GM21786 (cell line): ENCODE results near the gene LMNA.

Experiments used
- ATAC-seq: cut with Tn5 transposase; IDR thresholded peaks from one replicate; pipeline ENCODE4 v1.9.1; 2021; ENCODE audit not compliant: unreplicated experiment

The LMNA gene

DNA sequence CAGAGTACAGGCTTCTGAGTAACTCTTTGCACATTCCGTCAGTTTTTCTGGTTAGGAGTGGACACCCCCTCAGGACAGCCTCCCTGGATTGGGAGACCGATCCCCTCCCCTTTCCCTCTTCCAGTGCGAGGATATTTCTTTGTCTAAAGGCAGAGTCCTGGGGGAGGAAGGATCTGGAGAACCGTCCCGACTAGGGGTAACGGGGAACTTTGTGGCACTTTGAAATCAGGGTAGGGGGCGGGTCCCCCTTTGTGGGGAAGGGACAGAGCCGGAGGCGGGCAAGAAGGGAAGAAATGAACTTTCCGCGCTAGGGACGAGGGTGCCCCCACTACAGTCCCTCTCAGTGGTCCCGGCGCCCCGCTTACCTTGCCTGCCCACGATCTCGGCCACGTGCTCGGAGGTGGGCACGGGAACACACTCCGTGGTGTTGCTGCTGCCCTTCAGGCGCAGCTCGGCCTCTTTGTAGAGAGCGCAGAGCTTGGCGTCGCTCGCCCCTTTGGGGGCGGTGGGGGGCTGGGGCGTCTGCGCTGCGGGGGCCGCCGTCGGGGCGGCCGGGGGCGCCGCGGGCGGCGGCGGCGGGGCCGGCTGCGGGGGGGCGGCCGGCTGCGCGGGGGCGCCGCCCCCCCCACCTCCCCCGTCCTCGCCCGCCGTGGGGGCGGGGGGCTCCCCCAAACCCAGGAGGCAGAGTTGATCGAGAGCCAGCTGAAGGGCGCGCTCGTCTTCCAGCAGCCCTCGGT is 33.2 kb upstream of the LMNA start:
- ATAC-seq, result no peak

DNA sequence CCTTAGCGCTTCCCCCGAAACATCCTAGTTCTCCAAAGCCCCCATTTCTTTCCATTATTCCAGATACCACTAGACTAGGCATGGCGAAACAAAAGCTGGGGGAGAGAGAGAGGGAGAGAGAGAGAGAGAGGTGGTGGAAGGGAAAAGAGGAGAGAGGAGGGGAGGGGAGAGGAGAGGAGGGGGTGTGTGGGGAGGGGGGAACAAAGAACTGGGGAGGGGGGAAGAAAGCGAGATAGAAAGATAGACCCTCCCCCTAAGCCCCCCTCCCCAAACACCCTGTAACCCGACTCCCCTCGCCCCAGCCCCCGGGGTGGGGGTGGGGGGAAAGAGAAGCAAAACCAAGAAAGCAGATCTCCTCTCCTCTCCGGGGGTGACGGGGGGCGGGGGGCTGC is 32.6 kb upstream of the LMNA start:
- ATAC-seq, result no peak

DNA sequence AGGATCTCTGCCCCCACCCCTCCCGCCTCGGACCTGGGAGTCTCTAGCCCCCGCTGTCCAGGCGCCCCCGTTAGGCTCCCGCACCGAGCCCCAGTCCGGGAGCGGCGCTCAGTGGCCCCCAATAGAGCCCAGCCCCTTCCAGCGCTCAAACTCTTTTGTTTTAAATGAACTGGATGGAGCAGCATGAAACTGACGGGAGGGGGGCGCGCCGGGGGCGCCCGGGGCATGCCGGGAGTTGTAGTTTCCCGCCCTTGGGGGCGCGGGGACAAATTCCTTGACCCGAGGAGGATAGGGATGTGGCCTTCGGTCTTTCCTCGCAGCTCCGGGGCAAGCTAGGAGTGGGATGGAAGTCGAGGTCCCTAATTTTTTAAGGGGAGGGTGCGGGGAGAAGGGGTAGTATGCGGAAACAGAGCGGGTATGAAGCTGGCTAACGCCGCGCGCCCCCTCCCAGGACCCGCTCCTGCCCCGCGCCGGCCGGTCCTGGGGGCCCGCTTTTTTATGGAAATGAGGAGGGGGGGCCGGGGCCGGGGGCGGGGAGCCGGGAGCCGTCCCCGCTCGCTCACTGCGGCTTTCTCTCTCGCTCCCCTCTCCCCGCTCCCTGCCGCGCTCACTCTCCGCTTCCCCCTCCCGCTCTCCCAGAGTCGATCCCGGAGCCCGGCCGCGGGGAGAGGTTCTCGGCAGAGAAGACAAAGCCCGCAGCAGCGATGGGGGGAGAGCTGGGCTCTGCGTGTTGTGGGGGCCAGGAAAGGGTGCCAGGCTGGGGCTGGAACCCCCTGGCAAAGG is 32.0 kb upstream of the LMNA start, which contains the start of gene MEX3A:
MEX3A (minus strand) TSS at position 157 of the 783 bp plus-strand sequence. CDS start 467 bp downstream, outside the sequence.
- no peak for ATAC-seq

DNA sequence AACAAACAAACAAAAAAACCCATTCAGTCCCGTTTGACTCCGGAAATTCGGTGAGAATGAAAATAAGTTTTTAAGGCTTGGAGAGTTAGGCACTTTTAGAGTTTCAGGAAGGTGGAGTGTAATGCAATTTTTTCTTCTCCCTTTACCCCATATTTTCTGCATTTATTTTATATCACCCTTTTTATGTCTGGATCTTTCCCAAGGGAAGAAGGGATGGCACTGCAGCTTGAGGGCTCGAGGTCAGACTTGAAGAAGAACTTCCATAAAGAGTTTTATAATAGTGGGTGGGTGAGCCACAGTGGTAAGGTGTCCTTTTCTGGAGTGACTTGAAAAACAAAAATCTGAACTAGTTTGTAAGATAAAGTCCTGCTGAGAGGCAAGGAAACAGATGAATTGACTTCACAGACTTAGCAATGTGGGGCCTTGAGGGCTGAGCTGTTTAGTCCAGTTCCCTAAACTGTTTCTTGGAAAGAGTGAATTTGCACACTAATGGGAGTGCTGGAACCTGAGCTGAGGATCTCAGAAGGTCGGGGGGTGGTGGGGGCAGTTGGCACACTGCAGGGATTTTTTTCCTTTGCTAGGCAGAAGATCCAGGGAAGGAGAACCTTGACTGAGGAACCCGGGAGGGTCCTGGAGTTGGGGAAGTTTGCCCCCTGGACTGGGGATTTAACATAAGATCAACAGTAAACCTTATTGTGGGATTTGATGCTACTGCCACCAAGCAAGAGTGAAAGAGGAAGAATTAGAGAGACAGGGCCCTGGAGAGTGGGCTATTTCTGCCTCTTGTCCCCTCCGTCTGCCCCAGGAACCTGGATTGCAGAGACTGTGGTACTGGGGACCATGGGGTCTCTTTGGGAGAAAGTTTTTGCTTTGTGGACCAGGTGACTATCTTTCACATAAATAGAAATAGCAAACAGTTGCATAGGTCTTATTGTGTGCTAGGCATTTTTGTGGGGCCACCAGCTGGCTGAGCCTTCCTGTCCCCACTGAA is 30.4 kb upstream of the LMNA start:
- no peak for ATAC-seq

DNA sequence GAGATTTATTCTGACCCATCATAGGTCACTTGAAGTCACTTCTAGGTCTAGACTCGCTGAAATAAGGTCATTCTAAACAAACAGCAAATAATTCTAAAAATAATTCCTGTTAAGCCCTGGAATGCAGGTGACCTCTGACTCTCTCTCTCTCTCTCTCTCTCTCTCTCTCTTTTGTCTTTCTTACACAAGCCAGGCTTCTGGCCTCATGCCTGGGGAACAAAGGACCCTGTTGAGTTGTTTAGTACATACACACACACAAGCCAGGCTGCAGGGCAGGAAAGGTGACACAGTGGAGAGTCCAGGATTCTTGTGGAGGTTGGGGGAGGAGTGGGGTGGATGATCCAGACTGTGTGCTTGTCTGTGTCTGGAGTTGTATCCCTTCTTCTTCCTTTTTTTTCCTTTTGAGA is 28.3 kb upstream of the LMNA start:
- ATAC-seq, result no peak

DNA sequence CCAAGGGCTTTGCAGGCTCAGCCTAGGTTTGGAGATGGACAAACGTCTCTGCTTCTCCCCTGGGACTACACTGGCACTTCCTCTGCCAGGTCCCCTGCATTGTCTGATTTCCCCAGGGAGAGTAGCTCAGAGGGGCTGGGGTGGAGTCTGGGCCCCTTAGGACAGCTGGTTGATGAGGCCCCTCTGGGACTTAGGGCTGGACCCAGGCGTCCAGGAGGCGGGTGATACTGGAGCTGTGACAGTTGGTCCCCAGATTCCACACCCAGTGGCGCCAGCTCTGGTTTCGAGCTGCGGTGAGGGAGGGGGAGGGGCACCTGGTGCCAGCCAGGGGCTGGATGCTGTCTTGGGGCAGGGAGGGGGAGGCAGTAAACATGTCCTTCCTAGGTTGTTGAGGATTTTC is 24.8 kb upstream of the LMNA start:
- no peak for ATAC-seq

DNA sequence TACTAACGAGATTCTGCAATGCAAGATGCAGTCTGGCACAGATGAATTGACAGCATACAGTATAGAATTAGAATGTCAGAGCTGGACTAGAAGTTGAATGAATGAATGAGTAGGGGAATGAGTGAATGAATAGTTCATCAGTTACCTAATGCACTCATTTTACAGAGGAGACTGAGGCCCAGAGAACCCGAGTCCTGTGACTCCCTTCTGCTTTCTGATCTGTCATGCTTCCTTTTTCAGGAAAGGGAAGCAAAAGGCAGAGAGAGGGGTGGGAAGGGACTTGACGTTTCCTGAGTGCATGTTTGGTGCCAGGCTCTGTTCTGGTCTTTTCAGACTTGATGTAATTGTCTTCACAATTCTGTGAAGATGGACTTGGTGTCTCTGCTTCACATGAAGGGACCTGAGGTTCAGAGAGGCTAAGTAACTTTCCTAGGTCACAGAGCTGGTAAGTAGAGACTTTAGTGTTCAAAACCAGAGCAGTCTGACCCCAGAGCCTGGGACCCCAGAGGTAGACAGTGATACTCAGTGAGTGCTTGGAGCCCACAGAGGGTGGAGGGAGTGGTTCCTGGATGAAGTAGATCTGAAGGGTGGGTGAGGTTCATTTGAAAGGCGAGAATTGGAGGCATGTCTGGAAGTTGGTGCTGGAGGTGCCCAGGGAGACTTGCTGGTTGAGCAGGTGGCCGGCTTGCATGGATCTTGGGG is 24.2 kb upstream of the LMNA start:
- no peak for ATAC-seq

DNA sequence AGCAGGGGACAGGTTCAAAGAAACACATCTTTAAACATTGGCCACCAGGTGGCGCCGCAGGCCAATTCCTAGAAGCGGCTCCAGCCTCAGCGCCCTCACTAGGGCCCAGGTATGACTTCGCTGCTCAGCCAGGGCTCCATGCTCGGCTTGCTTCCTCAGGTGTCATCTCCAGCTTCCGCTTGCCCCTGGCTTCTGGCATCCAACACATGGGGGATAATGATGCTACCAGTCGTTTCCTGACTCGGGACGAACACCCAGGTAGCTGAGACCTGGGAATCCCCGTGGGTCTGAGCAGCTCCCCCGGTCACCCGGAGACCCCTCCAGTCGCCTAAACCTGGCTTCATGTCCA is 23.7 kb upstream of the LMNA start:
- no peak for ATAC-seq

DNA sequence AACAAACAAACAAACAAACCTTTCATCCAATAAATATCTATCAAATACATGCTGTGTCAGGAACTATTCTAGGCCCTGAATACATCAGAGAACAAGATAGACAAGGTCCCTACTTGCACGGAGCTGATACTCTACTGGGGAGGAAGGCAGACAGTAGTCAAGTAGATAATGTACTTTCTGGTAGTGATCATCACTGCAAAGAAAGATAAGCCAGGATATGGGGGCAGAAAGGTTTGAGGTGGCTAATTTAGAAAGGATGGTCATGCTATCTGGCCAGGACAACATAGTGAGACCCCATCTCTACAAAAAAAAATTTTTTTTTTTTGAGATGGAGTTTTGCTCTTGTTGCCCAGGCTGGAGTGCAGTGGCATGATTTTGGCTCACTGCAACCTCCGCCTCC is 22.9 kb upstream of the LMNA start:
- no peak for ATAC-seq

DNA sequence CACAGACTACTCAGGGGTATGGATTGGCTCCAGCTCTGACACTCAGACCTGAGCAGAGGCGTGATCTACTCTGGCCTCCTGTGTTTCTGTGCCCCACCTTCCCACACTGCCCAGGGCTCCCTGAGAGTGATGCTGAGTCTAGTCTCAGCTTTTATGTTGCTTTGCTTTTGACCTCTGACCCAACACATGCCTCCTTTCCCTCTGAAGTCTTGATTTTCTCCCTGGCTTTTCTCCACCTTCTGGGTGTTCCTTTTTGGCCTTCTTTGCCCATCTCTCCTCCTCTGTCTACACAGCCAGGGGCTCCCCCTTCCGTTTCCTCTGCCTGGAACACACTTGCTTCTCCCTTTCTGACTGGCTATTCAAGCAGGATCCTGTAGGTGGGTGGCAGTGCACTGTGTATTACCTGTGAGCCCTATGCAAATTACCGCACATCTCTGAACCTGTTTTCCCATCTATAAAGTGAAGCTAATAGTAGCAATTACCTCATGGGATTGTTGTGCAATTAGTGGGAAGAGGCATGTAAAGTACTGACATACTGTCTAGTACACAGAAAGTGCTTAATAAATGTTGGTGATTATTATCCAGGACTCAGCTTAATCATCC is 18.5 kb upstream of the LMNA start:
- no peak for ATAC-seq

DNA sequence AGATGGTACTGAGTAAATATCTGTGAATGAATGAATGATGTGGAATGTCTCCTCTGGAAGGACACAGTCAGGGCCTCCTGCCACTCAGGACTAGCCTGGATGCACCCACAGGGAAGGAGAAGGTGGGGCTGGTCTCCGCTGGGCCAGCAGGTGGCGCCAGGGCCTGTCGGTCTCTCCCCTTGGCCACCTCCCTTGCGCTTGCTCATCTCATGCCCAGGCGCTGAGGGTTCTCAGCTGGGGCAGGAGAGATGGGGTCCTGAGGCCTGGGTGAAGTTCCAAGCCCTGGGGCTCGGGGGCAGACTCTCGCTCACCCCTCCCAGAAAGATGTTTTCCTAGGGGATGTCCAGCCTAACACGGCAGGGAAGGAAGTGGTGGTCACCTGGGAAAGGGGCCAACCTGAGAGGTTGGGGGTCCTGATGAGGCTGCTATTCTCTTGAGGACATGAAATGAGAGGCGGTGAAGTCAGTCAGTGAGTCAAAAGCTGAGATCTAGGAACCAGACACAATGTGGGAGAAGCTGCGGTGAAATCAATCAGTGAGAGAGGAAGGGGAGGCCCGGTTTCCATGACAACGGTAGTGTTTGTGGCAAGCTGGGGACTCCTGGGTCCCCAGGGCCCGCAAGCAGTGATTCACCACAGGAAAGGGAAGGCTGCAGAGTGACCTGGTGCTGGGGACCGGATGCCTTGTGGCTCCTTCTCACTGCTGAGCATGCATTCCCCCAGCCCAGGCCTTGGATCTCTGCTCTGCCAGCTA is 17.7 kb upstream of the LMNA start:
- ATAC-seq, result peak; percentile 60

DNA sequence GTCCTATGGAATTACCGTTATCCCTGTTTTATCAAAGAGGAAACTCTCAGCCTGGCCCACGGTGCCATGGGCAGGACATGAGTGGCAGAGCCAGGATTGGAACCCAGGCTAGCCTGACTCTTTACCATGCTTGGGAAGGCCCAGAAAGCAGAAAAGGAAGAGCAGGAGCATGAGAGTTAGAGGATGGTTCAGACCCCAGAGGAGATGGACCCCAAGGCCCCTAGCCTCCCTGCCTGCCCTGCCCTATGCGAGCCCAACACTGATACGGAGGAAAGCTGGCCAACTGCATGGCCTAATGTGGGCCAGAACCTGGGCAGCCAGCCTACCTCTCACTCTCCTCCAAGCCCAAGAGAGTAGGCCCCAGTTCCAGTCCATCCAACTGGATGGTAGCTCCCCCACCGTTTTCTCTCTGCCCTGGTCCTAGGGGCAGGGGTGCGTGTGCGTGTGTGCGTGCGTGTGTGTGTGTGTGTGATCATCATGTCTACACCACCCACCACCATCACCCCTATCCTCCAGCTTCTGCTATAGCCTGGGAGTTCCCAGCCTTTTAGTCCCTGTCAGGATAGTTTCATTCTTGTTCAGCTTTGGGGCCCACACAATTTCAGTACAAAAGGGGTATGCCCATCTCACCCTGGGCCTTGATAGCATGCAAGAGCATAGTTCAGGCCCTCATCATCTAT is 16.9 kb upstream of the LMNA start:
- ATAC-seq, result no peak

DNA sequence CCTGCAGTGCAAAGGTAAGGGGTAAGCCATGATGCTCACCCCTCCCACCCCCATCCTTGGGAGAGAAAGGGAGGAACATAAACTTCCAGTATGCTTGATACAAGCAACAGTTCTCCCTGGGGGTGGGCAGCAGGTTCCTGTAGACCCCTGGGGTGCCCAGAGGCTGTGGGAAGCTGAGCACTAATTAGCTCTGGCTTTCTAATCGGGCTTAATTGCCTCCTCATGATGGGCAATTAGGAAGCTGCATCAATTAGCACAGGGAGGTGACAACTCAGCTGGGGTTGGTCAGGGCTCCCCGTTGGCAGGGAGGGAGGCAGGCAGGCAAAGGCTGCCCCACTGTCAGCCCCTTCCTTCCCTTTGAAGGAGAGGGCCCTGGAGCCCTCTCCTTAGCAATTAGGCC is 15.7 kb upstream of the LMNA start:
- ATAC-seq, result no peak

DNA sequence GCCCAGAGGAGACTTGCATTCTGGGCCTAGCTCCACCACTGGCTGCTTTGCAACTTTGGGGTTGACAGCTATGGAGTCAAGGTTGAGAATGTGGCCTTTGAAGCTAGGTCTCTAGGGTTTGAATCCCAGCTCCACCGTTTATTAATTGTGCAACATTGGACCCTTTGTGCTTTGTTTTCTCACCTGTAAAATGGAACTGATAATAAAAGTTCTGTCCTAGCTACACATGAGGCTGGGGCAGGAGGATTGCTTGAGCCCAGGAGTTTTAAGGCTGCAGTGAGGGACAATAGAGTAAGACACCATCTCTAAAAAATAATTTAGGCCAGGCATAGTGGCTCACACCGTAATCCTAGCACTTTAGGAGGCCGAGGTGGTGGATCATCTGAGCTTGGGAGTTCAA is 15.2 kb upstream of the LMNA start:
- no peak for ATAC-seq

DNA sequence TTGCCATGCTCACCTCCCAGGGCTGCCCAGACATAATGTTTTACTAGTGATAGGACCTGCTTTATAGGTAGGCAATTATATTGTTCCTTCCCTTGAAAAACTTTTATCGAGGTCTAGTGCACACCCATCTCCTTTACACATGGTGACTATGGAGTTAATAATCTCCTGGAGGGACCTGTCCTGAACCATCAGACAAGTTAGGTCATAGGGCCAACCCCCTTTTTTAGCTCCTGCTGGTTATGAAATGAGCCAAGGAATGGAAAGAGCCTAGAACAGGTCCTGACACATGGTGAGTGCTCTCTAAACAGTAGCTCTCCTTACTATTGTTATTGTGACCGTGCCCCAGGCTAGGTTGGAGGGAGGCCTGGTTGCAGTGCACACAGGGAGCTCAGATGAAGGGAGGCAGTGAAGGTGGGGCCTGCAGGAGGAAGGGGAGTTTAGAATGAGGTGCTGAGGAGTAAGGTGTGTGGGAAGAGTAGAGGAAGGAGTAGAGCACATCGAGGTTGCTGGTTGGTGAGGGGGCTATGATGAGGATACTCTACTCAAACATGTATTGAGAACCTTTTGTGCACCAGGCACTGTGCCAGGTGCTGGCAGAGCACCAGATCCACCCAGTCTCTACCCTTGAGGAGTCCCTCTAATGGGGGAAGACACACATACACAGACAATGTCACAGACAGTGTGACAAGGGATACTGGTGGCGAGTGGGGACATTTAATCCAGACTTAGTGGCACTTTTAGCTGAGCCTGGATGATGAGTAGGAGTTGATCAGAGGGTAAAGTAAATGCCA is 14.1 kb upstream of the LMNA start:
- ATAC-seq, result no peak

DNA sequence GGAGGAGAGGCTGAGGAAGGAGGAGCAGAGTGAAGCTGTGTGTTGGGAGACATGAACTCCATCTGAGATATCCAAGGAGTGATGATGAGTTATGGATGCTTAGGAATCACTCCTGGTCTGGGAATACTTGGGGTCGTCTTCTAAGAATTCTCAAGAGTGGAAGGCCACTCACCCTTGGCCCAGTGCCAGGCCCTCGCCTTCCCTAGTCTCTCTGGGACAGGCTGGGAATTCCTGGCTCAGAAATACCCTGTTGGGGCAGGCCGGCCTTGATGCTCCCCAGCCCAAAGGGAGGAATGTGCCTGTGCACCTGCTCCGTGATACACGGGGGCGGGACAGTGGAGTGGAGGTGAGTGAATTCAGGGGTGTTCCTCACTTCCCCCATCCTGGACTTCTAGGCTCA is 12.6 kb upstream of the LMNA start:
- no peak for ATAC-seq

DNA sequence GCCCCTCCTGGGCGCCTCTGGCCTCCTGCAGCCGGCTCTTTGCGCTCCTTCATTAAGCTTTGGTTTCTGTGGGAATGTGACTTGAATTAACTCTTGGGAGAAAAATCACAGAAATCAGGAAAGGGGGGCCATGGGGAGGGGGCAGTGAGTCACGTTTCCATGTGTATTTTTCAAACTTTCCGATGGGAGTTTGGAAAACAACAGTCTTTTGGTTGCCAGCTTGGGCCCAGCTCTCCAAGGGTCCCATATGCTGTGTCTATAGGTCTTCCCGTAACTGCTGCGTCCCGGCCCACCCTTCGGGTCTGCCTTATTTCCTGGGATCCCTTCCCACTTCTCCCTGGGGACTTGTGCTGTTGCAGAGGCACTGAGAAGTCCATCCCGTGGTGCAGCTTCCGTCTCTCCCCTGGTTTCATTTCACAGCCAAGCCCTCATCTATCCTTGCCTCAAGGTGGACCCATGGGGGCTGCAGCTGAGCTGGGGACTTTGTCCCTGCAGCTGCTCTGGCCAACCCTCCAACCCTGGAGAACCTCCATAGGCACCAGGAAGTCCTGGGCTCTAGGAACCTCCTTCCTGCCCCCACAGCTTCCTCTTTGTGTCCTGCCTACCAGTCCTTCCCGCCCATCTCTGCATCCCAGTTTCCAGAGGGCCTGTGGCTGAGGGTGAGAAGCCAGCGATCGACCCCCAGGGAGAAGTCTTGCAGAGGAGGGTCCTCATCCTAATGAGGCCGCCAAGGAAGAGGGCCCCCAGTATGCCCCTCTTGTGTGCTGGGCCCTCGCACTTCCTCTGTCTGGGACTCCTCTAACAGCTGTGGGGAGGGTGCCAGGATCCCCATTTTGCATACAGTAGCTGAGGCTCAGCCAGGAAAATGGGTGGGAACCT is 11.6 kb upstream of the LMNA start:
- ATAC-seq, result no peak
